ENCODE results near the gene TTLL4.

- TF ChIP-seq CTCF (IDR thresholded peaks at IDR 0.05) (no peak), EZH2 (IDR thresholded peaks at IDR 0.05) (no peak)
Observed at GRCh38 chr2:218664653-218665052, 46.0 kb upstream of the TTLL4 start.
